GM18867 (cell line): ENCODE measurements around the gene KRT36.

Source experiments
- ATAC-seq: cut with Tn5 transposase; IDR thresholded peaks from one replicate; pipeline ENCODE4 v1.9.1; 2021; ENCODE audit warnings: mild to moderate bottlenecking, moderate library complexity; ENCODE audit not compliant: unreplicated experiment

KRT36 gene

DNA sequence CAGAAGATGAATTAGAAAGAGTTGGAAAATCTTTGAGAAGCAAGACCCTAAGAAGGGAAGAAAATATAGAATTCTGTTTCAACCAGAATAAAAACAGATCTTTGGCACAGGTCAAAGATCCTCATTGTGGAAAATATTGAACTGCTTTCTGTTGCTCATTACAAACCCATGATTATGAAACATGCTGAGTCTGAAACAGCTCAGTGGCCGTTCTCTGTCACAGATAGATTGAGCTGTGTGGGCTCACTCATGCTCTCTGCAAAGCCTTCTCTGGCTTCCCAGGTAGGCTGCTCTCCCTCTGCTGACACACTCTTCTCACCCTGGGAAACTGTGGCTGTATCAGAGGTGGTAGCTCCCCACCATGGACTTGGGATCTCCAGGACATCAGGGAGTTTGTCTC is 45.5 kb downstream of the KRT36 start:
- no peak for ATAC-seq

DNA sequence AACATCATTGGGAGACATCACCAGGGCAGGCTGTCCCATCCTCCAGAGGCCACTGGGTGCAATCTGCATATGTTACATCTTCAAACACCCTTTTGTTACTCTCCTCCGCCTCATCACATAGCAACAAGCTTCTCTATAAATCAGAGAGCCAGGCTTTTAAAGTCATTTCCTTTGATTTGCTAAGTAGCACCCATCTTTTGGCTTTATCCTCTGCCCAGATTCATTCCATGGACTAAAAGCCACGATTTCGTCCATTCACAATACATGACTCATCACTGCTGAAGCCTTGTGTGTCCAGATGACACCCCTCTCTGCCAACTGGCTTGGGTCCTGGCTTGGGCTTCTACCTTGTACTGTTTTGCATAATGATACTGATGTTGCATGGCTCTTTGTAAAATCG is 47.0 kb downstream of the KRT36 start:
- no peak for ATAC-seq

DNA sequence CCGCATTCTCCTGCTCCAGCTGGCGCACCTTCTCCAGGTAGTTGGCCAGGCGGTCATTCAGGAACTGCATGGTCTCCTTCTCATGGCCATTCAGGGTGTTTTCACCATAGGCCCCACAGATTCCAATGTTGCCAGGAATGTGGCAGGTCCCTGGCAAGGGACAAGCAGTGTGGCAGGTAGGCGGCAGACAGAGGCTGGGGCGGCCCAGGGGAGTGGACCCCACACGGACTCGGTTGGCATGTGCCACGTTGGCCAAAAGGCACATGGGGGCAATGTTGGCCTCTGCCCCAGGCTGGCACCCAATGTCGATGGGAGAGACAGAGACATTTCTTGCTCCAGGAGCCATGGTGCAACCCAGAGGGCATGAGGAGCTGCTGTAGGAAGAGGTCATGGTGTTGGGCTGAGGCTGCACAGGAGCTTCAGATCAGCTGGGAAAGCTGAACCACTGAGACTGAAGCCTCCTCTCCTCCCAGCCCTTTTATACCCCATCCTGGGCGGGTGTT is 49.1 kb downstream of the KRT36 start, which contains the start of gene KRT38:
Gene KRT38, minus strand, starts transcription at position 453 of the 503 bp plus-strand sequence. Its CDS starts 62 bp downstream, at position 391.
- ATAC-seq, result no peak

- ATAC-seq, result no peak
Observed at GRCh38 chr17:41439375-41439774, 50.3 kb downstream of the KRT36 start.

- no peak for ATAC-seq
Observed at GRCh38 chr17:41437769-41438168, 51.9 kb downstream of the KRT36 start.

DNA sequence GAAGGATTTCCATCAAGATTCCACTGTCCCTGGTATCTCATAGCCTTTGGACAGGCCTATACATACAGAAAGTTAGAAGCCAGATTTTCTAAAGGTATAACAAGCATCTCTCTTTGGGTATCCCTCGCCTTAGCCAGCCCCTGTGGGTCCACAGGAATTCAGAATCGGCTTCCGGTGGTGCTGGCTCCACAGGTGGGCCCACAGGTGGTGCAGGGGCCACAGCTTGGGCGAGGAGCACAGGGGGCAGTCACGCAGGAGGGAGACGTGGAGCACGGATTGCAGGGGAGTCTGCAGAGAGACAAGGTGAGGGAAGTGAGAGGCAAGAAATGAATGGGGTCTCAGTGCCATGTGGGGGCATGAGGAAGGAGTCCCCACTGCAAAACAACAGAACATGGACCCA is 52.5 kb downstream of the KRT36 start:
- ATAC-seq, result no peak
